ENCODE data around the gene DGKG. TPM values are rescaled to one million over a fixed set of nuclear protein-coding genes. Genes with fewer than 3 reads are reported as not detected.

Gene DGKG
- total and polyA plus RNA-seq, 9 of the 15 experiments (the other 6 are each of a cell fraction or from before 2014, with no cell fraction given), result 0.01 to 0.36 (median 0.15) TPM

- TF ChIP-seq ZNF830 (CRISPR knock-in tag; IDR thresholded peaks at IDR 0.05) (no peak), NCOR1 (IDR thresholded peaks at IDR 0.05) (no peak), ZC3H11A (IDR thresholded peaks at IDR 0.05; ENCODE audit: low read depth, low read length) (no peak), ZBTB40 (IDR thresholded peaks at IDR 0.05) (no peak), ZBTB40 (CRISPR knock-in tag; IDR thresholded peaks at IDR 0.05) (no peak), TFAM (CRISPR knock-in tag; conservative IDR thresholded peaks at IDR 0.05) (no peak), ZNF274 (IDR thresholded peaks at IDR 0.05; ENCODE audit: borderline replicate concordance, low read depth, low read length) (no peak), TCF7L2 (IDR thresholded peaks at IDR 0.05; ENCODE audit: low read depth, low read length) (no peak), ZNF347 (CRISPR knock-in tag; IDR thresholded peaks at IDR 0.05; ENCODE audit: low read depth) (no peak), PML (IDR thresholded peaks at IDR 0.05; ENCODE audit: low read length) (no peak), ZNF609 (CRISPR knock-in tag; IDR thresholded peaks at IDR 0.05; ENCODE audit: borderline replicate concordance) (no peak), NR2C2 (CRISPR knock-in tag; IDR thresholded peaks at IDR 0.05) (no peak), NR2C2 (tag; IDR thresholded peaks at IDR 0.05) (peak; percentile 75; the same call in 1 of the 2 replicates), ZNF589 (CRISPR knock-in tag; IDR thresholded peaks at IDR 0.05; ENCODE audit: low read depth) (no peak)
These were observed 254.6 kb downstream of the DGKG start (continued) for GRCh38 chr3:186107215-186108105.
